Lung (tissue), 12 donors: Measurements from ENCODE around the gene PLPPR1. TPM values are rescaled to one million over a fixed set of nuclear protein-coding genes. Genes with fewer than 3 reads are reported as not detected.

Experiments
- ATAC-seq: fragments of 200-7000 bp; cut with Tn5 transposase; one replicate; pipeline ENCODE4 v1.9.1; 2020; ENCODE audit warnings: moderate number of reproducible peaks; ENCODE audit not compliant: insufficient read depth, low FRiP score
- DNase-seq, 3 donors: peaks; one replicate each; pipeline ENCODE4 v3.0.0-alpha.2; 2013 to 2017
- H3K27ac ChIP-seq, 2 donors: one replicate each; pipeline ENCODE4 v1.5.1; 2013; ENCODE audit warnings: mild to moderate bottlenecking in 2 of 2, moderate library complexity in 2 of 2, control low read depth in 1 of 2, inconsistent platforms in 1 of 2, low read depth in 1 of 2, low read length in 1 of 2
- H3K27me3 ChIP-seq, 3 donors: one replicate each; pipeline ENCODE4 v1.5.1; 2013; ENCODE audit warnings: low read length in 2 of 3; ENCODE audit not compliant: control insufficient read depth in 3 of 3, insufficient read depth in 3 of 3
- H3K36me3 ChIP-seq, 4 donors: one replicate each; pipeline ENCODE4 v1.5.1; 2013; ENCODE audit warnings: low read length in 4 of 4, mild to moderate bottlenecking in 1 of 4, moderate library complexity in 1 of 4; ENCODE audit not compliant: control insufficient read depth in 4 of 4, insufficient read depth in 4 of 4
- H3K4me1 ChIP-seq, 5 donors: one replicate each; pipeline ENCODE4 v1.5.1; 2013; ENCODE audit warnings: low read length in 5 of 5, mild to moderate bottlenecking in 2 of 5, moderate library complexity in 1 of 5; ENCODE audit not compliant: control insufficient read depth in 5 of 5, insufficient read depth in 5 of 5
- H3K4me3 ChIP-seq: one replicate; pipeline ENCODE4 v1.5.1; 2013; ENCODE audit warnings: mild to moderate bottlenecking, control low read depth, moderate library complexity
- H3K9ac ChIP-seq, 2 donors: one replicate each; pipeline ENCODE4 v1.5.1; 2013; ENCODE audit warnings: low read length in 2 of 2, control low read depth in 1 of 2; ENCODE audit not compliant: insufficient read depth in 1 of 2
- H3K9me3 ChIP-seq, 4 donors: one replicate each; pipeline ENCODE4 v1.5.1; 2013; ENCODE audit warnings: low read length in 3 of 4, mild to moderate bottlenecking in 1 of 4, moderate library complexity in 1 of 4; ENCODE audit not compliant: control insufficient read depth in 4 of 4, insufficient read depth in 3 of 4
- WGBS, 2 donors: extraction: QIAGEN DNeasy Blood & Tissue Kit; methylation state at CpG; one replicate each; pipeline ENCODE4 v1.1.7; 2013; 5-methylcytosine and 5-hydroxymethylcytosine counted together
- polyA plus RNA-seq, 2 donors: library from polyadenylated mRNA; stranded (reverse); fragments of 200-250 nt; gene quantifications; one replicate each; pipeline ENCODE4 v1.2.1, GENCODE V29; 2013
- total RNA-seq, 2 donors: library from RNA; depleted of rRNA in 1 of 2; stranded (reverse); fragments of >200 nt in 1 of 2; gene quantifications; one replicate each; pipeline ENCODE4 v1.2.1, GENCODE V29; 2014 to 2021
- TF ChIP-seq, protein P1 (sequence below): IDR thresholded peaks from 2 replicates; pipeline ENCODE4 v1.5.1; 2012; ENCODE audit warnings: mild to moderate bottlenecking; ENCODE audit errors: control extremely low read depth, extremely low read depth
- donor health status: control.
- donor health status: control.
- donor health status: Bipolar disorder and iron deficiency.
- donor health status: healthy.
- donor health status: DM: yes; HTN: yes; CAD: no.

Gene PLPPR1
- total and polyA plus RNA-seq, 4 donors, result 0.91 to 8.4 (median 3.7) TPM

DNA sequence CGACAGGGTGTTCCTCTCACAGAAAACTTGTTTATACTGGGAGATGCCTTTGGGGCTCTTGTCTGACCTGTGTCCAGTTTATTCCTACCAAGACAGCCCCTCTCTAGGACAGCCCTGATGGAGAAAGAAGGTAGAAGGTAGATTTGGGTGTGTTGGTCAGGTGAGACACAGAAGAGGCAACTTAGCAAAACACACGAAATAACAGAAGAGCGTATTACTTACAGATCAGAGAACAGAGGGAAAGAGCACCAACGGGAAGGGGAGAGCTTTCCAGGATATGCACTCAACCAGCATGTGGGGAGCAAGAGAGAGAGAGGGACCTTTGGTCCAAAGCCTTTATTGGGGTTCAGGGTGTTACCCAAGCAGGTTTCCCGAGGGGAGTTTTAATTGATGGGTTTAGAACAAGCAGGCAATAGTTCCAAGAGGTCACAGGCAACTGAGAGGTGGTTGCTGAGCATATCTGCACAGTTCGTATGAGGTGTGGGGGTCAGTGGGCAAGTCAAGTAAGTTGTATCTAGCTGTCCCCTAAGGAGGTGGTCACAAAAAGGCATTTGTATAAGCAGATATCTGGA, 324.5 kb downstream of the PLPPR1 start:
- Histone ChIP-seq H3K4me3 (no peak overlapping the region), H3K27me3 (no peaks in the 10 kb centered on the region), H3K9ac (no peak overlapping the region), H3K27ac (no peak overlapping the region), H3K9me3 (no peaks in the 10 kb centered on the region), H3K36me3 (no peaks in the 10 kb centered on the region), H3K4me1 (no peaks in the 10 kb centered on the region)
- ATAC-seq, result no peak
- 79 to 81% methylated on average over 6 of the region's 6 CpGs for WGBS, 2 donors
- TF ChIP-seq, protein P1, sequence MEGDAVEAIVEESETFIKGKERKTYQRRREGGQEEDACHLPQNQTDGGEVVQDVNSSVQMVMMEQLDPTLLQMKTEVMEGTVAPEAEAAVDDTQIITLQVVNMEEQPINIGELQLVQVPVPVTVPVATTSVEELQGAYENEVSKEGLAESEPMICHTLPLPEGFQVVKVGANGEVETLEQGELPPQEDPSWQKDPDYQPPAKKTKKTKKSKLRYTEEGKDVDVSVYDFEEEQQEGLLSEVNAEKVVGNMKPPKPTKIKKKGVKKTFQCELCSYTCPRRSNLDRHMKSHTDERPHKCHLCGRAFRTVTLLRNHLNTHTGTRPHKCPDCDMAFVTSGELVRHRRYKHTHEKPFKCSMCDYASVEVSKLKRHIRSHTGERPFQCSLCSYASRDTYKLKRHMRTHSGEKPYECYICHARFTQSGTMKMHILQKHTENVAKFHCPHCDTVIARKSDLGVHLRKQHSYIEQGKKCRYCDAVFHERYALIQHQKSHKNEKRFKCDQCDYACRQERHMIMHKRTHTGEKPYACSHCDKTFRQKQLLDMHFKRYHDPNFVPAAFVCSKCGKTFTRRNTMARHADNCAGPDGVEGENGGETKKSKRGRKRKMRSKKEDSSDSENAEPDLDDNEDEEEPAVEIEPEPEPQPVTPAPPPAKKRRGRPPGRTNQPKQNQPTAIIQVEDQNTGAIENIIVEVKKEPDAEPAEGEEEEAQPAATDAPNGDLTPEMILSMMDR, result no peak
- DNase-seq, result no peak

DNA sequence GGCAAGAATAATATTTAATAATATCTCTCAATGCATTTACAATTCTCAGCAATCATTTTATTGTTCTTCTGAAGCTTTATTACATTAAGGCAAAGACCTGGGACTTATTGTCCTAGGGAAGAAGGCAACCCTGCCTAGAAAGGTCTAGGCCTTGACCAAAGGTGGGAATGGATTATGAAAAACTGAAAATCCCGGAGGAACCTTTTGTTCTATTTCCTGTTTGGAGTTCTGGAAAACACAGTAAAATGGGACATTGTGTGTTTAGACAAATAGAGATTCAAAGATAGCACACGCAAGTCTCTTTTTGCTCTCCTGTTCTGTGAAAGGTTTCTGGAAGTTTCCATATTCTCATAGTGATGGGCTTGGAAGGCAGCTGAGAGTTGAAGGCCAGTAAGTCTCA, 325.2 kb downstream of the PLPPR1 start:
- no peaks in the 10 kb centered on the region for H3K27me3 ChIP-seq
- H3K9me3 ChIP-seq, result no peaks in the 10 kb centered on the region
- WGBS, 2 donors, result 73 to 86% methylated on average over 2 of the region's 2 CpGs
- H3K27ac ChIP-seq, result no peak overlapping the region
- ATAC-seq (no peak), DNase-seq (no peak)
- H3K36me3 ChIP-seq, result no peaks in the 10 kb centered on the region
- TF ChIP-seq, protein P1, result no peak
- no peak overlapping the region for H3K4me3 ChIP-seq
- no peak overlapping the region for H3K9ac ChIP-seq
- no peaks in the 10 kb centered on the region for H3K4me1 ChIP-seq

DNA sequence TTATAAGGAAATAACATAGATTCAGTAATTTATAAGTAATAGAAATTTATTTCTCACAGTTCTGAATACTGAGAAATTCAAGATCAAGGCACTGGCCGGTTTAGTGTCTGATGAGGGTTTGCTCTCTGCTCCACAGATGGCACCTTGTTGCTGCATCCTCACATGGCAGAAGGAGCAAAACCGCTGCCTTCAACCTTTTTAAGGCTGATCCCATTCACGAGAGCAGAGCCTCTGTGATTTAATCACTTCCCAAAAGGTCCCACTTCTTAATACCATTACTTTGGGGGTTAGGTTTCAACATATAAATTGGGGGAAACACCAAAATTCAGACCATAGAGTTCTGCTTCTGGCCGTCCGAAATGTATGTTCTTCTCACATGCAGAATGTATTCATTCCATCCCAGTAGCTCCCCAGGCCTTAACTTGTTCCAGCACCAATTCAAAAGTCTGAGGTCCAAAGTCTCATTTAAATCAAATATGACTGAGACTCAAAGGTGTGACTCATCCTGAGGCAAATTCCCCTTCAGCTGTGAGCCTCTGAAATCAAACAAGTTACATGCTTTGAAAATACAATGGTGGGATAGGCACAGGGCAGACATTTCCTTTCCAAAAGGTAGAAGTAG, 325.7 kb downstream of the PLPPR1 start:
- no peak overlapping the region for H3K9ac ChIP-seq
- DNase-seq, result no peak
- H3K27ac ChIP-seq, result no peak overlapping the region
- no peak for ATAC-seq
- H3K4me1 ChIP-seq, result no peaks in the 10 kb centered on the region
- H3K4me3 ChIP-seq, result no peak overlapping the region
- TF ChIP-seq, protein P1, result no peak
- WGBS, 2 donors, result 90 to 91% methylated on average over 5 of the region's 5 CpGs
- no peaks in the 10 kb centered on the region for H3K9me3 ChIP-seq
- no peaks in the 10 kb centered on the region for H3K36me3 ChIP-seq
- H3K27me3 ChIP-seq, result no peaks in the 10 kb centered on the region
